Endothelial cell of umbilical vein (primary cell): ENCODE measurements around the gene ACCSL. TPM values are rescaled to one million over a fixed set of nuclear protein-coding genes. Genes with fewer than 3 reads are reported as not detected.

Source experiments
- BruUV-seq: library from RNA; stranded (reverse); fragments of 400-500 nt; replicated peaks from 2 replicates; lab custom pipeline; 2021; lab: Mats Ljungman, UMichigan
- CTCF ChIA-PET: fragments of 300-600, 350-600 bp; sonication (Branson Sonifier 250); formaldehyde crosslinking; loops from one replicate; lab custom pipeline; 2021; ENCODE audit warnings: antibody characterized with exemption, inconsistent platforms; lab: Charles Lee
- POLR2A ChIA-PET: fragments of 300-600, 350-600 bp; sonication (Branson Sonifier 250); formaldehyde crosslinking; loops from one replicate; lab custom pipeline; 2021; ENCODE audit warnings: antibody characterized with exemption, inconsistent platforms; lab: Charles Lee
- DNase-seq: peaks from one replicate; pipeline ENCODE4 v3.0.0-alpha.2; 2011; ENCODE audit warnings: low read depth, low spot score
- FAIRE-seq: peaks from 2 replicates; lab custom pipeline; 2011; peaks lifted over from hg19 to GRCh38; lab: Jason Lieb, UNC
- H2AFZ ChIP-seq: 2 replicates; pipeline ENCODE4 v1.6.0; 2012; ENCODE audit warnings: low read depth, low read length, control low read depth, inconsistent platforms
- H3K27ac ChIP-seq: 2 replicates; pipeline ENCODE4 v1.5.1; 2011; ENCODE audit warnings: low read depth, mild to moderate bottlenecking, control low read depth, low read length, moderate library complexity; ENCODE audit not compliant: insufficient read depth
- H3K27me3 ChIP-seq, 2 experiments: 2 replicates each; pipeline versions ENCODE4 v1.6.0 to v1.6.1; 2011; ENCODE audit warnings: low read length in 2 of 2, mixed read lengths in 1 of 2; ENCODE audit not compliant: control insufficient read depth in 2 of 2, insufficient read depth in 2 of 2
- H3K36me3 ChIP-seq, 2 experiments: 2 replicates in 1 of 2; 3 replicates in 1 of 2; pipeline ENCODE4 v1.5.1; 2011; ENCODE audit warnings: low read length in 2 of 2, mild to moderate bottlenecking in 1 of 2, moderate library complexity in 1 of 2; ENCODE audit not compliant: control insufficient read depth in 2 of 2, insufficient read depth in 2 of 2; ENCODE audit errors: extremely low read depth in 1 of 2
- H3K4me1 ChIP-seq: 3 replicates; pipeline ENCODE4 v1.5.1; 2011; ENCODE audit warnings: mild to moderate bottlenecking, low read length; ENCODE audit not compliant: control insufficient read depth, insufficient read depth; ENCODE audit errors: extremely low read depth
- H3K4me2 ChIP-seq: 2 replicates; pipeline ENCODE4 v1.6.1; 2011; ENCODE audit warnings: low read length, control low read depth, mixed read lengths; ENCODE audit not compliant: insufficient read depth
- H3K4me3 ChIP-seq, 3 experiments: fragments of 200-600 bp in 1 of 3; sonication (generic), shearing (Covaris generic) in 1 of 3; replicated peaks in 1 of 3; 2 replicates each; pipeline ENCODE4 v1.5.1; 2011 to 2016; ENCODE audit warnings: control low read depth in 3 of 3, low read length in 3 of 3, mild to moderate bottlenecking in 2 of 3, inconsistent platforms in 1 of 3, low read depth in 1 of 3, moderate library complexity in 1 of 3; ENCODE audit not compliant: insufficient read depth in 1 of 3
- H3K79me2 ChIP-seq: 2 replicates; pipeline ENCODE4 v1.6.0; 2012; ENCODE audit warnings: low read length, inconsistent platforms; ENCODE audit not compliant: control insufficient read depth, insufficient read depth
- H3K9ac ChIP-seq: replicated peaks from 2 replicates; pipeline ENCODE3; 2011; ENCODE audit warnings: low read length, control low read depth; ENCODE audit not compliant: insufficient read depth; ENCODE audit errors: extremely low read depth
- H3K9me1 ChIP-seq: replicated peaks from 3 replicates; pipeline ENCODE4 v1.6.0; 2011; ENCODE audit warnings: mild to moderate bottlenecking, low read length; ENCODE audit not compliant: control insufficient read depth, insufficient read depth; ENCODE audit errors: extremely low read depth
- H3K9me3 ChIP-seq: replicated peaks from 2 replicates; pipeline ENCODE4 v1.5.1; 2012; ENCODE audit warnings: low read length, inconsistent platforms; ENCODE audit not compliant: control insufficient read depth, insufficient read depth
- H4K20me1 ChIP-seq: replicated peaks from 2 replicates; pipeline ENCODE3; 2011; ENCODE audit warnings: mild to moderate bottlenecking, low read length; ENCODE audit not compliant: control insufficient read depth, insufficient read depth; ENCODE audit errors: extremely low read depth
- EZH2 ChIP-seq: IDR thresholded peaks from 2 replicates; pipeline ENCODE4 v1.6.1; 2012; ENCODE audit warnings: borderline replicate concordance, low read depth, mild to moderate bottlenecking, moderate library complexity, low read length, inconsistent platforms; ENCODE audit not compliant: severe bottlenecking
- FOS ChIP-seq: IDR thresholded peaks from 2 replicates; pipeline ENCODE4 v1.6.1; 2011; ENCODE audit warnings: mild to moderate bottlenecking, low read length, moderate library complexity, borderline replicate concordance; ENCODE audit not compliant: insufficient read depth
- JUN ChIP-seq: IDR thresholded peaks from 2 replicates; pipeline ENCODE4 v1.6.1; 2011; ENCODE audit warnings: borderline replicate concordance, low read depth; ENCODE audit not compliant: insufficient read length, insufficient read depth
- MYC ChIP-seq: IDR thresholded peaks from one replicate; pipeline ENCODE4 v1.6.1; 2011; ENCODE audit warnings: mild to moderate bottlenecking, low read depth, low read length
- POLR2A ChIP-seq: IDR thresholded peaks from 2 replicates; pipeline ENCODE4 v1.6.1; 2012; ENCODE audit warnings: low read depth, mild to moderate bottlenecking, control low read depth, low read length
- dilution Hi-C: fragments of 300-500 bp; cut with MboI; formaldehyde crosslinking; loops from one replicate; pipeline ENCODE4 v1.15.0; 2019; ENCODE audit warnings: low sequenced_read_pairs; ENCODE audit not compliant: extremely low pct_ligation_motif_present
- intact Hi-C: fragments of 100-400 bp; cut with micrococcal nuclease; formaldehyde crosslinking; loops from one replicate; pipeline ENCODE4 v1.10.0; 2022
- polyA plus RNA-seq, 4 experiments: library from polyadenylated mRNA; depleted of rRNA in 3 of 4; stranded (reverse) in 3 of 4; unstranded in 1 of 4; fragments of >200 nt; gene quantifications; 2 replicates each; pipeline versions ENCODE4 v1.2.1 to v1.2.3, GENCODE V29; 2011 to 2012; ENCODE audit warnings: missing spikeins in 1 of 4
- total RNA-seq: library from RNA; stranded (reverse); gene quantifications from 2 replicates; pipeline ENCODE4 v1.2.3, GENCODE V29; 2021
- TF ChIP-seq, protein P1 (sequence below): IDR thresholded peaks from 2 replicates; pipeline ENCODE4 v1.6.1; 2011; ENCODE audit not compliant: insufficient read depth, insufficient read length

The ACCSL gene
- total and polyA plus RNA-seq, 2 donors (not counting 3 experiments of a cell fraction or from before 2014, with no cell fraction given), result not detected

DNA sequence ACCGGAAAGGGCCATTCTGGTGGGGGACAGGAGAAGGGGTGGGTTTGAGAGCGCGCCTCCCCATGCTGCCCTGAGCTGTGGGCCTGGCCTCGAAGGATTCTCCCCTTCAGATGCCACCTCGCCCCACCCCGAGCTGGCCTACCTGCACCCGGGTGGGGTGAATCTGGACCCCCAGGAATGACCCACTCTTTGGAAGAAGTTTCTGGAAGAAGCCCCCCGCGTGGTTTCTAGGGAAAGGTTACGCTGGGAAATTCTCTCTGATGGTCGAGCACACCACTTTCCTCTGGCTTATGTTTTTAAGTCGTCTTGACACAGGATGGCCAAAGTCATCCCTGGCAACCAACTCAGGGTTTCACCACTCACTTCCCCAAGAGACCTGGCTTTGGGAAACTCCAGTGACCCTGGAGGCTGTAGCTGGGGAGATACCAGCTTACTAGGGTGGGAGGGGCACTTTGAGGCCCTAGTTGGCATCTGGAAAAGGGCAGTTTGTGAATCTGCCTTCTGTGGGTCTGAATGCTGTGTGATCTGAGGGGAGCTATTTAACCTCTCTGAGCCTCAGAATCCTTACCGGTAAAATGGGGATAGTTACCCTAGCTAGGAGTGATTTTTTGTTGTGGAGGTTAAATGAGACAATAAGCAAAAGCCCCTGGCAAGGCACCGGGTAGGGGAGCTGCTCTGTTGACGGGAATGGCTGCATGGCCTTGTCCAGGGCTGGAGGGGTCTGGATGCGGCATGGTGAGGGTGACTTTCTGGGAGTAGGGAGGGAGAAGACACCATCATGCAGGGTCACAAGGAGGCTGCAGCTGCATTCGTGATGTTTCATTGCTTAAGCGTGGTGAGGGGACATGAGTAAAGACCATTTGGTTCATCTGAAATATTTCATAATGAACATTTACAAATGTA is 45.3 kb upstream of the ACCSL start:
- Histone ChIP-seq H3K4me3 (no peak overlapping the region), H3K36me3 (no peaks in the 10 kb centered on the region), H3K9me1 (no peaks in the 10 kb centered on the region), H3K79me2 (no peaks in the 10 kb centered on the region), H3K9me3 (no peaks in the 10 kb centered on the region), H3K27me3 (no peaks in the 10 kb centered on the region), H3K27ac (no peak overlapping the region), H3K4me1 (no peaks in the 10 kb centered on the region), H3K4me2 (no peak overlapping the region), H2AFZ (no peak overlapping the region), H3K9ac (no peak overlapping the region), H4K20me1 (no peaks in the 10 kb centered on the region)
- dilution Hi-C loops, result no loop called here
- TF ChIP-seq POLR2A (no peak), EZH2 (no peak), JUN (no peak), MYC (no peak), FOS (no peak)
- TF ChIP-seq, protein P1, sequence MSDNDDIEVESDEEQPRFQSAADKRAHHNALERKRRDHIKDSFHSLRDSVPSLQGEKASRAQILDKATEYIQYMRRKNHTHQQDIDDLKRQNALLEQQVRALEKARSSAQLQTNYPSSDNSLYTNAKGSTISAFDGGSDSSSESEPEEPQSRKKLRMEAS, result no peak
- ChIA-PET CTCF (interaction anchor here (1.2 kb wide), 1 partner anchor 112 kb away, joined by 7 read pairs; no protein-coding TSS in a partner anchor), POLR2A (no interaction called here)
- no peak for DNase-seq
- intact Hi-C loops, result no loop called here
- no peak for FAIRE-seq
- no TSS peak for BruUV-seq
